Epithelial cell of esophagus (primary cell): ENCODE data around the gene LNP1.
A peak's percentile ranks its signal among the peaks of the same experiment; 100 is the strongest.

Experiments
- DNase-seq: peaks from one replicate; pipeline ENCODE4 v3.0.0; 2010; ENCODE audit warnings: low read depth
- H3K4me3 ChIP-seq: 2 replicates; pipeline ENCODE4 v1.5.1; 2011; ENCODE audit warnings: mild to moderate bottlenecking, low read length, control low read depth
- TF ChIP-seq, protein P1 (sequence below): IDR thresholded peaks from 2 replicates; pipeline ENCODE4 v1.5.1; 2011; ENCODE audit warnings: low read depth, mild to moderate bottlenecking, low read length, control low read depth, inconsistent platforms; ENCODE audit not compliant: insufficient read depth; ENCODE audit errors: missing control alignments

LNP1 gene

DNA sequence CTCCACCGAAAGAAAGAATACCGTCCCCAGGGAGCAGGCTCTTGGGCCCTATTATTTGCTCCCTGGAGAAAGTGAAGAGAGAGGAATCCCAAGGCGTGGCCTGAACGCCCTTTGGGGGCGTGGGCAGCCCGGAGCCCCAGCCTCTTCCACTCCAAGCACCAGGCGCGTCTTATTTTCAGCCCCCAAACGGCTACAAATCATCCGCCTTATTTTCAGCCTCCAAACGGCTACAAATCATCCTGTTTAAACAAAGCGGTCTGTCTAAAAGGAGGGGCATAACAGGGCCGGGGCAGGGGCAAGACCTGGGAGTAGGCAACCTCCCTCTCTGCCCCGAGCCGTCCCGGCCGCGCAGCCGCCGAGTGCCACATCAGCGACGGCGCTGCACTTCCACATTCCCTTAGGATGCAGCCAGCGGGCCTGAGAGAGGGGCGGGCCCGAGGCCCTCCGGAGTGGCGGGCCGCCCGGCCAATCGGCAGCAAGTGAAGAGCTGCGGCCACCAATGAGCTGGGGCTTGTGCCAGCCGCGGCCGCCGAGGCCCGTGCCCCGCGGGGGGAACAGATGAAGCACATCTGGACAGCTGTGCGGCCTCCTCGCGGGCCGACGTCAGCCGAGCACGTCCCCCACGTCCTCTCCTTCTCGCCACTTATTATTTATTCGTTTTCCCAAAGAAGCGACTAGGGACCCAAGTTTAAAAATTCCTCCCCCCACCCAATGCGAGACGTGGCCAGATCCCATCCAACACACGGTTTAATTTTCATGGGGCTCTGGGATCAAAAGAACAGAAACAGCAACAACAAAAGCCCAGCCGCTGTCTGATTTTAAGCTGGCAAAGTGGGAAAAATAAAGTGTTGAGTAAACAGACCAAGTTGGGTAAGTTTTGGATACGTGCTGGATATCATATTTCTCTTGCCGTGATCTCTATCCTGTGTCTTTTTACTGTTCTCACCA is 91.0 kb downstream of the LNP1 start, which contains the start of gene TMEM45A:
TSS of gene TMEM45A (plus strand) at position 561 of the 948 bp plus-strand sequence. CDS start 62,593 bp downstream, outside the sequence.
- peak within 1 kb of the TSS; percentile 58 for H3K4me3 ChIP-seq
- TF ChIP-seq, protein P1, sequence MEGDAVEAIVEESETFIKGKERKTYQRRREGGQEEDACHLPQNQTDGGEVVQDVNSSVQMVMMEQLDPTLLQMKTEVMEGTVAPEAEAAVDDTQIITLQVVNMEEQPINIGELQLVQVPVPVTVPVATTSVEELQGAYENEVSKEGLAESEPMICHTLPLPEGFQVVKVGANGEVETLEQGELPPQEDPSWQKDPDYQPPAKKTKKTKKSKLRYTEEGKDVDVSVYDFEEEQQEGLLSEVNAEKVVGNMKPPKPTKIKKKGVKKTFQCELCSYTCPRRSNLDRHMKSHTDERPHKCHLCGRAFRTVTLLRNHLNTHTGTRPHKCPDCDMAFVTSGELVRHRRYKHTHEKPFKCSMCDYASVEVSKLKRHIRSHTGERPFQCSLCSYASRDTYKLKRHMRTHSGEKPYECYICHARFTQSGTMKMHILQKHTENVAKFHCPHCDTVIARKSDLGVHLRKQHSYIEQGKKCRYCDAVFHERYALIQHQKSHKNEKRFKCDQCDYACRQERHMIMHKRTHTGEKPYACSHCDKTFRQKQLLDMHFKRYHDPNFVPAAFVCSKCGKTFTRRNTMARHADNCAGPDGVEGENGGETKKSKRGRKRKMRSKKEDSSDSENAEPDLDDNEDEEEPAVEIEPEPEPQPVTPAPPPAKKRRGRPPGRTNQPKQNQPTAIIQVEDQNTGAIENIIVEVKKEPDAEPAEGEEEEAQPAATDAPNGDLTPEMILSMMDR = no peak
- DNase-seq = peak; percentile 95

DNA sequence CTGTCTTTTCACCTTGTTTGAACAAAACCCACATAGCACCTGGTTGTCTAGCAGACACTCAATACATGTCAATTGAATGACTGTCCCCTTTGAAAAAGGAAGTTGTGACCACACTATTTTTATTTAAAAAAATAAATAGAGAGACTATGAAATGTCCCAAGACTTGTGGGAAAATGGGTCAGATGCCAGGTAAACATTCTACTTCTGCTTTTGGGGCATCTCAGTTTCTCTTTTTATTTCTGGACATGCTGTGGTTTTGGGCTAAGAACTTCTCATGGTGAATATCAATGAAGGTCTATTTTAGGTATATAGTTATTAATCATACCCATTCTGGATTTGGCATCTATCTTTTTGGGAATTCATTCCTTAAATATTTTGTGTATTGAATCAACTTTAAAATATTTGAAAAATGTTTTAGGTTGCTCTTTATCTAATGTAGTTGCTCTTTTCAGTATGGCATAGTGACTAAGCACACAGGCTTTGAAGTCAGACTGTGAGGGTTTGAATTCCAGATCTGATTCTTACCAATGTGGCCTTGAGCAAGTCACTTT is 95.4 kb downstream of the LNP1 start:
- peak; percentile 29 for DNase-seq
- TF ChIP-seq, protein P1 = no peak
- no peak overlapping the region for H3K4me3 ChIP-seq

GRCh38 chr3:100499651-100500050 is 98.3 kb downstream of the LNP1 start:
- H3K4me3 ChIP-seq = no peak overlapping the region
- DNase-seq = no peak
- TF ChIP-seq, protein P1 = no peak

DNA sequence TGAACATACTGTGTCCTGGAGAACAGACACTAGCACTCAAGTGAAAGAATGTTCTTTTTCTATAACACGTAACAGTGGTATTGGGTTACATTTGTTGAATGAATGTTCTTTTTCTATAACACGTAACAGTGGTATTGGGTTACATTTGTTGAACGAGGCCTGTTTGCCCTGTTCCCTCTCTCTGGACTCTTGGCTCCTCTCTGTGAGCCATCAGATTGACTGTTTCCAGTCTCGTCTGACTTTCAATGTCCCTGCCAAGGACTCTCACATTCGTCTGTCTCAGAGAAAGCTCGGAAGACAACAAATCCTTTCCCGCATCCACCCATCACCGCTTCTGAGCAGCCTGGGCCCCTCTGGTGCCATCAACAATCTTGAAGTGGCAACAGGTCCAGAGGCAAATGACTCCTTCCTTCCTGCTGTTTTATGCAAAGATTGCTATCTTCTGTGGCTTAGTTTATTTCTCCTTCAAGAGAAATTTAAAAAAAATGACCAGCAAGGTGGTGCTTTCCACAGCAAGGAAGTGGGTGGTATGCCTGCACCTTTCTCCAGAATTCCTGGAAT is 99.1 kb downstream of the LNP1 start:
- no peak for DNase-seq
- no peak overlapping the region for H3K4me3 ChIP-seq
- TF ChIP-seq, protein P1 = no peak

DNA sequence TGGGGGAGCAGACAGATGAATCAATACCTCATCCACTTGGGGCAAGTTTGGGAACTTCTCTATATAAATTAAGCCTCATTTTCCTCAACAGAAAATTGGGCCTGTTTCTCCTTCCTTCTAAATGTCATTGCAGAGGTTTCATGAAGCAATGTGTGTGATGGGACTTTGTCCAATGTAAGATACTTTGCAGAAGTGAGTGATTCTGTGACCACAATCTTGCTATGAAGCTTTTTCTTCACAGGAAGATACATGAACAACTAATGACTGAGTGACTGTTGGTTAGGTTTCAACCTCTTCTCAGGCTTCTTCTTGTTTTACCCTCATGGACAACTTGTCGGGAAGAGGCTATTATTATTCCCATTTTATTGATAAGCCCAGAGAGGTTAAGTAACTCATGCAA is 102.1 kb downstream of the LNP1 start:
- no peak overlapping the region for H3K4me3 ChIP-seq
- DNase-seq = no peak
- TF ChIP-seq, protein P1 = no peak
